Cardiac muscle cell (in vitro differentiated cells and primary cell): ENCODE data around the gene FAM222B. TPM values are rescaled to one million over a fixed set of nuclear protein-coding genes. Genes with fewer than 3 reads are reported as not detected.
"Not testable (repeated sequence)": the region's sequence is repeated elsewhere in the genome, so short reads cannot be mapped to it uniquely, and the experiment has no call there.

Experiments
- DNase-seq, 2 donors: peaks; one replicate each; pipeline versions ENCODE4 v3.0.0 to v3.0.0-alpha.2; 2010 to 2017; ENCODE audit warnings: low read depth in 1 of 2, low spot score in 1 of 2
- H3K27ac ChIP-seq: fragments of 200-600 bp; sonication (generic); 2 replicates; pipeline ENCODE4 v1.5.1; 2016
- H3K27me3 ChIP-seq: fragments of 200-600 bp; sonication (generic); 2 replicates; pipeline ENCODE4 v1.6.0; 2016; ENCODE audit warnings: control low read depth
- H3K36me3 ChIP-seq: fragments of 200-600 bp; sonication (generic); 2 replicates; pipeline ENCODE4 v1.5.1; 2016; ENCODE audit warnings: control low read depth
- H3K4me1 ChIP-seq: fragments of 200-600 bp; sonication (generic); 2 replicates; pipeline ENCODE4 v1.8.1; 2017; ENCODE audit warnings: low read depth, mild to moderate bottlenecking, mixed run types
- H3K4me3 ChIP-seq: fragments of 200-600 bp; sonication (generic); 2 replicates; pipeline ENCODE4 v1.5.1; 2016; ENCODE audit warnings: mild to moderate bottlenecking
- H3K9me3 ChIP-seq: fragments of 200-600 bp; sonication (generic); 2 replicates; pipeline ENCODE4 v1.5.1; 2017; ENCODE audit warnings: low read depth, mild to moderate bottlenecking, control low read depth
- CTCF ChIP-seq: IDR thresholded peaks from 2 replicates; pipeline ENCODE4 v1.5.1; 2012; ENCODE audit warnings: low read depth, mild to moderate bottlenecking, low read length
- polyA plus RNA-seq: library from polyadenylated mRNA; unstranded; fragments of >200 nt; fragmentation: Nextera tagmentation; extraction: Ambion mirVana; gene quantifications from 2 replicates; pipeline ENCODE4 v1.2.1, GENCODE V29; 2016
- total RNA-seq: library from RNA; depleted of rRNA; stranded (reverse); fragments of >200 nt; gene quantifications from 2 replicates; pipeline ENCODE4 v1.2.3, GENCODE V29; 2016

FAM222B gene
- total and polyA plus RNA-seq, 2 experiments from 2014 or later, result 19.4 to 34.1 TPM

GRCh38 chr17:28881533-28882056 lies 39.0 kb upstream of the FAM222B start:
- peaks cover 29% of the 10 kb centered on the region for H3K36me3 ChIP-seq
- H3K27ac ChIP-seq, result no peak overlapping the region
- TF ChIP-seq CTCF, result no peak
- H3K9me3 ChIP-seq, result no peaks in the 10 kb centered on the region
- no peaks in the 10 kb centered on the region for H3K4me1 ChIP-seq
- no peak for DNase-seq
- no peak overlapping the region for H3K4me3 ChIP-seq
- H3K27me3 ChIP-seq, result no peaks in the 10 kb centered on the region

GRCh38 chr17:28880572-28880945 lies 38.0 kb upstream of the FAM222B start:
- TF ChIP-seq CTCF, result no peak
- no peak overlapping the region for H3K27ac ChIP-seq
- no peaks in the 10 kb centered on the region for H3K4me1 ChIP-seq
- no peak overlapping the region for H3K4me3 ChIP-seq
- no peaks in the 10 kb centered on the region for H3K27me3 ChIP-seq
- no peaks in the 10 kb centered on the region for H3K9me3 ChIP-seq
- H3K36me3 ChIP-seq, result peaks cover 29% of the 10 kb centered on the region
- no peak for DNase-seq

DNA sequence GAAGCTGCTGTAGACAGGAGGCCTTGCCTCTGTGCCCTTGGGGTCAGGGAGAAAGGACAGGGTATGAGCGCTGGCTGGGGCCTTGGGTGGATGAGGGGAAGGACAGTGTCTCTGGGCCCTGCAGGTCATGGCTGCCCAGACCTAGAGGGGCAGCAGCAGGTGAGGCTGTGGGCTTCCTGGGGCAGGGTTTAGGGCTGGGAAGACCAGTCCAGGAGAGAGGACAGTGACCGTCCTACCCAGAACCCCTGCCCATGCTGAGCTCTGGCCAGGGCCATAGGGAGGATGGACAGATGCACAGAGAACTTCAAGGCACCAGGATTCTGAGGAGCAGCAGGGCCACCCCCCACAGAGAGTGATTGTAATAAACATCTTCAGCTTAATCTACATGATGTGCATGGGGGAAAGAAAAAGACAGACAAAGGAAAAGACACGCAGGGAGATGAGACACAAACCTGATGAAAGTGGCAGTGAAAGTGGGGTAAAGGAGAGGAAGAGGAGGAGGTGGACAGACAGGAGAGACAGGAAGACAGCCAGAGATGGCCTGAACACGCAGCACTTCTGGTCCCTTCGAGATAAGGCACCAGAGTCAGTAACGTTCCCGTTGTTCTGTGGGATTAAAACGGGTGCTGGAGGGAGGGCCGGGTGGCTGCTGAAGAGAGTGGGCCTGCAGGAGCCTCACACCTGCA lies 37.4 kb upstream of the FAM222B start:
- no peak overlapping the region for H3K4me3 ChIP-seq
- TF ChIP-seq CTCF, result no peak
- H3K27me3 ChIP-seq, result no peaks in the 10 kb centered on the region
- H3K9me3 ChIP-seq, result no peaks in the 10 kb centered on the region
- H3K4me1 ChIP-seq, result no peaks in the 10 kb centered on the region
- H3K27ac ChIP-seq, result no peak overlapping the region
- DNase-seq, result no peak
- peaks cover 29% of the 10 kb centered on the region for H3K36me3 ChIP-seq

DNA sequence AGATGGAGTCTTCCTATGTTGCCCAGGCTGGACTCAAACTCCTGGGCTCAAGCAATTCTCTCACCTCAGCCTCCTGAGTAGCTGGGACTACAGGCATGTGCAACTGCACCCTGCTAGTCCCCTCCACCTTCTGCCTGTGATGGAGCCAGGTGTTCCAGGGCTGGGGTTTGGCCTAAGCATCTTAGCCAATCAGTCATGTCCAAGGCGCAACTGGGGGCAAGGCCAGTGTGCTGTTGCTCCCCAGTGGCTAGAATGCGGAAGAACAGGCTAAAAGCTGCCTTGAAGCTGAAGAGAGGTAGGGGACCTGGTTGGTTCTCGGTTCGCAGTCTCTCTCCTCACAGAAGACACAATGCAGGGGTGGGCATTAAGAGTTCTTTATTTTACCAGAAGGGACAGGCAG lies 36.4 kb upstream of the FAM222B start:
- TF ChIP-seq CTCF, result peak; percentile 47
- DNase-seq, result peak; percentile 52 to 66
- Histone ChIP-seq H3K4me3 (no peak overlapping the region), H3K27ac (no peak overlapping the region), H3K36me3 (peaks cover 29% of the 10 kb centered on the region), H3K4me1 (no peaks in the 10 kb centered on the region), H3K9me3 (no peaks in the 10 kb centered on the region), H3K27me3 (no peaks in the 10 kb centered on the region)

DNA sequence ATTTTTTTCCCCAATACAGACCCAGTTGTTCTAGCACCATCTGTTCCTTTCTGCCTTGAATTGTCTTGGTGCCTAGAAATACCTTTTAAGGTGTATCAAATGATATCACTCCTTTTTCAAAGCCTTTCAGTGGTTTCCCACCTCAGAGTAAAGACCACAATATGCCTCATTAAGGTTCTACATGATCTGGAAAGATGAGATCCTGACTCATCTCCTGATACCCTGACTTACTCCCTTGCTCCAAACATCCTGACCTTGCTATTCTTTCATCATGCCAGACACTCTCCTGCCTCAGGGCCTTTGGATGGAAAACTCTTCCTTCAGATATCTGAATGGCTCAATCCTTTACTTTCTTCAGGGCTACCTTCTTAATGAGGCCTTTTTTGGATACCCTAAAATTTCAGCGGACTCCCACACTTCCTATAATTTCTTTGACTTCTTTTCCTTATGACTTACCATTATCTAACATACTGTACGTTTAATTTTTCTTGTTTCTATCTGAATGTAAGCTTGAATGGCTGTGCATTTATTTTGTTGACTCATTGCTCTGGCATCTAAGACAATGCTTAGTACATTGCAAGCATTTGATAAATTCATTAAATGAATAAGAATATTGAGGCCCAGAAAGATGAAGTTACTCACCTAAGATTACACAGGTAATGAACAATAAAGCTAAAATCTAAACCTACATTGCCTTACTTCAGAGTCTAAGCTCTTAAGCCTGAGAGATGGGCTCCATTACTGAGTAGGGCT lies 35.7 kb upstream of the FAM222B start:
- H3K27me3 ChIP-seq, result no peaks in the 10 kb centered on the region
- DNase-seq, result no peak
- TF ChIP-seq CTCF, result no peak
- no peaks in the 10 kb centered on the region for H3K4me1 ChIP-seq
- H3K4me3 ChIP-seq, result no peak overlapping the region
- no peak overlapping the region for H3K27ac ChIP-seq
- no peaks in the 10 kb centered on the region for H3K9me3 ChIP-seq
- peaks cover 29% of the 10 kb centered on the region for H3K36me3 ChIP-seq

GRCh38 chr17:28877150-28877711 lies 34.6 kb upstream of the FAM222B start:
- H3K4me1 ChIP-seq, DNase-seq, H3K9me3 ChIP-seq, H3K4me3 ChIP-seq, H3K27ac ChIP-seq, H3K27me3 ChIP-seq: not testable (repeated sequence)
- peaks cover 25% of the 10 kb centered on the region for H3K36me3 ChIP-seq
